Activated CD8-positive, alpha-beta T cell treated with anti-CD3 and anti-CD28 coated beads, Interleukin-2, amount 10 ng/mL, durations not matched to agents 7 days and 5 days (primary cell): Measurements from ENCODE around the gene KEAP1. TPM values are rescaled to one million over a fixed set of nuclear protein-coding genes. Genes with fewer than 3 reads are reported as not detected.

Source experiments
- ATAC-seq: fragments of 150-1000 bp; cut with Tn5 transposase; one replicate; pipeline ENCODE4 v1.10.0; 2021; ENCODE audit warnings: moderate library complexity
- CTCF ChIA-PET: fragments of 350-600 bp; sonication (Branson Sonifier 250); formaldehyde crosslinking; loops from one replicate; lab custom pipeline; 2021; ENCODE audit warnings: antibody characterized with exemption; lab: Charles Lee
- POLR2A ChIA-PET: fragments of 350-600 bp; sonication (Branson Sonifier 250); formaldehyde crosslinking; loops from one replicate; lab custom pipeline; 2021; ENCODE audit warnings: antibody characterized with exemption; lab: Charles Lee
- DNase-seq: peaks from one replicate; pipeline ENCODE4 v3.0.0-alpha.2; 2020
- H3K27ac Mint-ChIP-seq: one replicate; pipeline ENCODE4 v1.8.0; 2021; ENCODE audit warnings: mild to moderate bottlenecking, mixed read lengths
- H3K27me3 Mint-ChIP-seq: one replicate; pipeline ENCODE4 v1.8.0; 2021; ENCODE audit warnings: low read depth, mixed read lengths
- H3K36me3 Mint-ChIP-seq: one replicate; pipeline ENCODE4 v1.8.0; 2021; ENCODE audit warnings: low read depth, mixed read lengths
- H3K4me1 Mint-ChIP-seq: one replicate; pipeline ENCODE4 v1.8.0; 2021; ENCODE audit warnings: low read depth, mixed read lengths
- H3K4me3 Mint-ChIP-seq: one replicate; pipeline ENCODE4 v1.8.0; 2021; ENCODE audit warnings: mild to moderate bottlenecking, mixed read lengths
- H3K9me3 Mint-ChIP-seq: one replicate; pipeline ENCODE4 v1.8.0; 2022; ENCODE audit warnings: mixed read lengths; ENCODE audit not compliant: insufficient read depth
- total RNA-seq, 2 experiments: library from RNA; stranded (reverse); gene quantifications; one replicate each; pipeline ENCODE4 v1.2.3, GENCODE V29; 2021

KEAP1 gene
- total RNA-seq, 2 experiments from 2014 or later = 89.4 to 92.1 TPM

- H3K27ac Mint-ChIP-seq = no peak overlapping the region
- no peak overlapping the region for H3K4me3 Mint-ChIP-seq
- ATAC-seq (no peak), DNase-seq (no peak)
- ChIA-PET CTCF (interaction anchor here (0.6 to 1.1 kb wide), 4 partner anchors 15 to 49 kb away, joined by 3 to 4 read pairs (median 3); no protein-coding TSS in a partner anchor), POLR2A (no interaction called here)
- H3K4me1 Mint-ChIP-seq = peaks cover 16% of the 10 kb centered on the region
- H3K27me3 Mint-ChIP-seq = peaks cover 18% of the 10 kb centered on the region
- H3K36me3 Mint-ChIP-seq = no peaks in the 10 kb centered on the region
- H3K9me3 Mint-ChIP-seq = no peaks in the 10 kb centered on the region
Observed at GRCh38 chr19:10523135-10523636, 20.0 kb upstream of the KEAP1 start.

- H3K27ac Mint-ChIP-seq = no peak overlapping the region
- no peaks in the 10 kb centered on the region for H3K9me3 Mint-ChIP-seq
- H3K4me3 Mint-ChIP-seq = no peak overlapping the region
- peaks cover 25% of the 10 kb centered on the region for H3K4me1 Mint-ChIP-seq
- H3K36me3 Mint-ChIP-seq = no peaks in the 10 kb centered on the region
- ATAC-seq (no peak), DNase-seq (no peak)
- CTCF ChIA-PET = interaction anchor here (0.8 to 1.1 kb wide), 3 partner anchors 16 to 20 kb away, joined by 3 to 4 read pairs (median 3); no protein-coding TSS in a partner anchor
- H3K27me3 Mint-ChIP-seq = peaks cover 26% of the 10 kb centered on the region
- POLR2A ChIA-PET = interaction anchor here (0.7 kb wide), 1 partner anchor 11 kb away, joined by 3 read pairs; no protein-coding TSS in a partner anchor
Observed at GRCh38 chr19:10521461-10522171, 18.5 kb upstream of the KEAP1 start.

GRCh38 chr19:10520652-10521318 lies 17.6 kb upstream of the KEAP1 start:
- H3K27me3 Mint-ChIP-seq = peaks cover 31% of the 10 kb centered on the region
- ChIA-PET POLR2A (no interaction called here), CTCF (no interaction called here)
- no peak overlapping the region for H3K27ac Mint-ChIP-seq
- no peak for DNase-seq
- peaks cover 27% of the 10 kb centered on the region for H3K4me1 Mint-ChIP-seq
- H3K4me3 Mint-ChIP-seq = no peak overlapping the region
- no peak for ATAC-seq
- no peaks in the 10 kb centered on the region for H3K9me3 Mint-ChIP-seq
- no peaks in the 10 kb centered on the region for H3K36me3 Mint-ChIP-seq

GRCh38 chr19:10519421-10519820 lies 16.3 kb upstream of the KEAP1 start:
- Mint-ChIP-seq H3K36me3 (no peaks in the 10 kb centered on the region), H3K27ac (peak overlapping the region; percentile 32), H3K27me3 (peaks cover 42% of the 10 kb centered on the region), H3K4me1 (peaks cover 35% of the 10 kb centered on the region), H3K4me3 (no peak overlapping the region), H3K9me3 (no peaks in the 10 kb centered on the region)
- POLR2A ChIA-PET = interaction anchor here (1.0 kb wide), 1 partner anchor 49 kb away, joined by 3 read pairs; no protein-coding TSS in a partner anchor
- DNase-seq (no peak), ATAC-seq (no peak)
- CTCF ChIA-PET = interaction anchor here (0.8 kb wide), 1 partner anchor 22 kb away, joined by 3 read pairs; no protein-coding TSS in a partner anchor

GRCh38 chr19:10518444-10519361 lies 15.5 kb upstream of the KEAP1 start:
- peak overlapping the region; percentile 32 for H3K27ac Mint-ChIP-seq
- peaks cover 47% of the 10 kb centered on the region for H3K27me3 Mint-ChIP-seq
- ChIA-PET CTCF (no interaction called here), POLR2A (interaction anchor here (1.0 kb wide), 1 partner anchor 50 kb away, joined by 3 read pairs; no protein-coding TSS in a partner anchor)
- DNase-seq (no peak), ATAC-seq (no peak)
- no peaks in the 10 kb centered on the region for H3K9me3 Mint-ChIP-seq
- peak overlapping the region; percentile 53 for H3K4me3 Mint-ChIP-seq
- H3K36me3 Mint-ChIP-seq = no peaks in the 10 kb centered on the region
- peaks cover 39% of the 10 kb centered on the region for H3K4me1 Mint-ChIP-seq

GRCh38 chr19:10517760-10518443 lies 14.7 kb upstream of the KEAP1 start:
- Mint-ChIP-seq H3K9me3 (no peaks in the 10 kb centered on the region), H3K4me3 (peak overlapping the region; percentile 53), H3K4me1 (peaks cover 44% of the 10 kb centered on the region), H3K27ac (no peak overlapping the region), H3K27me3 (peaks cover 53% of the 10 kb centered on the region), H3K36me3 (no peaks in the 10 kb centered on the region)
- ATAC-seq = peak; percentile 32
- ChIA-PET CTCF (interaction anchor here (1.6 kb wide), 1 partner anchor 182 kb away, joined by 3 read pairs; no protein-coding TSS in a partner anchor), POLR2A (interaction anchor here (0.8 kb wide), 1 partner anchor 36 kb away, joined by 3 read pairs; no protein-coding TSS in a partner anchor)
- DNase-seq = no peak

- POLR2A ChIA-PET = interaction anchor here (0.8 kb wide), 1 partner anchor 37 kb away, joined by 3 read pairs; no protein-coding TSS in a partner anchor
- Mint-ChIP-seq H3K27ac (no peak within 1 kb of the TSS), H3K4me3 (peak within 1 kb of the TSS; percentile 53), H3K36me3 (no peaks in the 10 kb centered on the region), H3K4me1 (peaks cover 44% of the 10 kb centered on the region), H3K9me3 (no peaks in the 10 kb centered on the region), H3K27me3 (peaks cover 56% of the 10 kb centered on the region)
- CTCF ChIA-PET = interaction anchor here (0.9 to 1.6 kb wide), 2 partner anchors 52 to 182 kb away, joined by 3 to 4 read pairs; no protein-coding TSS in a partner anchor
- ATAC-seq (no peak), DNase-seq (no peak)
Observed at GRCh38 chr19:10517361-10517759, 14.2 kb upstream of the KEAP1 start, which contains the start of gene S1PR5. Gene S1PR5, minus strand, starts transcription at chr19:10517447. Its CDS starts 2,436 bp downstream, at chr19:10515011.

- Mint-ChIP-seq H3K4me1 (peaks cover 44% of the 10 kb centered on the region), H3K27ac (no peak overlapping the region), H3K4me3 (peak overlapping the region; percentile 15), H3K27me3 (peaks cover 56% of the 10 kb centered on the region), H3K36me3 (no peaks in the 10 kb centered on the region), H3K9me3 (no peaks in the 10 kb centered on the region)
- ChIA-PET CTCF (interaction anchor here (0.9 to 1.6 kb wide), 4 partner anchors 35 to 183 kb away, joined by 3 to 4 read pairs (median 4); no protein-coding TSS in a partner anchor), POLR2A (no interaction called here)
- DNase-seq (no peak), ATAC-seq (no peak)
Observed at GRCh38 chr19:10516671-10517286, 13.6 kb upstream of the KEAP1 start.

GRCh38 chr19:10516064-10516385 lies 12.9 kb upstream of the KEAP1 start:
- Mint-ChIP-seq H3K4me1 (peaks cover 44% of the 10 kb centered on the region), H3K27me3 (peaks cover 60% of the 10 kb centered on the region), H3K27ac (no peak overlapping the region), H3K9me3 (no peaks in the 10 kb centered on the region), H3K36me3 (no peaks in the 10 kb centered on the region), H3K4me3 (no peak overlapping the region)
- ChIA-PET CTCF (interaction anchor here (1.0 to 1.6 kb wide), 2 partner anchors 56 to 183 kb away, joined by 3 to 4 read pairs; no protein-coding TSS in a partner anchor), POLR2A (no interaction called here)
- no peak for ATAC-seq
- DNase-seq = no peak
